HL-60 (cell line): ENCODE measurements around the gene CACNG8.

Experiments
- DNase-seq, 2 experiments: peaks; one replicate each; pipeline ENCODE4 v3.0.0-alpha.2; 2010 to 2020; ENCODE audit warnings: low read depth in 1 of 2, low spot score in 1 of 2
- H3K27ac ChIP-seq: fragments of 250-450 bp; sonication (Bioruptor Pico); replicated peaks from 2 replicates; pipeline ENCODE4 v1.5.1; 2020; ENCODE audit warnings: mild to moderate bottlenecking, moderate library complexity
- H3K27me3 ChIP-seq: fragments of 250-450 bp; sonication (Bioruptor Pico); 2 replicates; pipeline ENCODE4 v1.5.1; 2021; ENCODE audit warnings: mild to moderate bottlenecking, moderate library complexity; ENCODE audit not compliant: insufficient read depth, poor library complexity, severe bottlenecking
- H3K4me3 ChIP-seq: replicated peaks from 2 replicates; pipeline ENCODE4 v1.5.1; 2011; ENCODE audit warnings: mild to moderate bottlenecking, control low read depth, low read length; ENCODE audit not compliant: insufficient read depth
- CTCF ChIP-seq: IDR thresholded peaks from one replicate; pipeline ENCODE4 v1.5.1; 2011; ENCODE audit warnings: low read length, control low read depth, inconsistent platforms; ENCODE audit not compliant: insufficient read depth
- GABPA ChIP-seq: IDR thresholded peaks from 2 replicates; pipeline ENCODE4 v1.6.1; 2012; ENCODE audit warnings: low read depth
- POLR2AphosphoS5 ChIP-seq: IDR thresholded peaks from 2 replicates; pipeline ENCODE4 v1.6.1; 2012; ENCODE audit warnings: low read depth
- REST ChIP-seq: IDR thresholded peaks from 2 replicates; pipeline ENCODE4 v1.6.1; 2012; ENCODE audit warnings: low read depth; ENCODE audit not compliant: insufficient replicate concordance
- SPI1 ChIP-seq: IDR thresholded peaks from 2 replicates; pipeline ENCODE4 v1.6.1; 2012; ENCODE audit warnings: low read depth, mild to moderate bottlenecking, borderline replicate concordance
- long read RNA-seq: library from polyadenylated mRNA; unstranded; transcript quantifications from one replicate; pipeline ENCODE4 v2.0.0, GENCODE V29; 2020

CACNG8 gene
- long read RNA-seq = 0 reads

- no peak for DNase-seq
- no peak for TF ChIP-seq SPI1
- no peak for TF ChIP-seq GABPA
- no peak for TF ChIP-seq REST
- TF ChIP-seq POLR2AphosphoS5 = no peak
- no peak for TF ChIP-seq CTCF
- Histone ChIP-seq H3K27me3 (peaks cover 45% of the 10 kb centered on the region), H3K4me3 (no peak within 1 kb of the TSS), H3K27ac (no peak within 1 kb of the TSS)
These were observed at the start of gene CACNG8 for GRCh38 chr19:53962887-53963431. TSS of gene CACNG8 (plus strand) at chr19:53962937.

GRCh38 chr19:53915000-53915399 lies 47.7 kb upstream of the CACNG8 start:
- peaks cover 16% of the 10 kb centered on the region for H3K27me3 ChIP-seq
- no peak for DNase-seq
- H3K4me3 ChIP-seq = no peak overlapping the region
- H3K27ac ChIP-seq = no peak overlapping the region
- TF ChIP-seq GABPA = no peak

- TF ChIP-seq GABPA (no peak), SPI1 (no peak), CTCF (no peak), REST (no peak), POLR2AphosphoS5 (no peak)
- Histone ChIP-seq H3K27me3 (peaks cover 7% of the 10 kb centered on the region), H3K4me3 (no peak overlapping the region), H3K27ac (no peak overlapping the region)
- no peak for DNase-seq
These were observed 46.7 kb upstream of the CACNG8 start for GRCh38 chr19:53916004-53916403.

GRCh38 chr19:53917356-53917755 lies 45.4 kb upstream of the CACNG8 start:
- Histone ChIP-seq H3K27ac (no peak overlapping the region), H3K27me3 (peaks cover 2% of the 10 kb centered on the region), H3K4me3 (no peak overlapping the region)
- no peak for TF ChIP-seq REST
- TF ChIP-seq GABPA = no peak
- TF ChIP-seq POLR2AphosphoS5 = no peak
- TF ChIP-seq CTCF = no peak
- TF ChIP-seq SPI1 = no peak
- DNase-seq = no peak
